IMR-90 (cell line): ENCODE measurements around the gene ZBTB44. TPM values are rescaled to one million over a fixed set of nuclear protein-coding genes. Genes with fewer than 3 reads are reported as not detected.

Experiments
- ATAC-seq: fragments of 200-7000 bp; cut with Tn5 transposase; 2 replicates; pipeline ENCODE4 v1.9.1; 2020; ENCODE audit warnings: low read depth, mild to moderate bottlenecking, moderate library complexity
- BruUV-seq: library from RNA; stranded (reverse); fragments of 400-500 nt; replicated peaks from 2 replicates; lab custom pipeline; 2021; lab: Mats Ljungman, UMichigan
- CTCF ChIA-PET: fragments of 300-600 bp; formaldehyde crosslinking; extraction: SDS; loops from one replicate; lab custom pipeline; 2021; ENCODE audit warnings: antibody characterized with exemption; lab: Yijun Ruan, JAX
- POLR2A ChIA-PET: fragments of 300-600 bp; sonication (Branson Sonifier 250); formaldehyde crosslinking; loops from one replicate; lab custom pipeline; 2022; ENCODE audit warnings: antibody characterized with exemption; ENCODE audit not compliant: unreplicated experiment; lab: Charles Lee
- DNase-seq: peaks from one replicate; pipeline ENCODE4 v3.0.0; 2013
- H2AFZ ChIP-seq: replicated peaks from 2 replicates; pipeline ENCODE3; 2013; ENCODE audit warnings: low read length, mild to moderate bottlenecking; ENCODE audit not compliant: poor library complexity
- H2AK5ac ChIP-seq: 2 replicates; pipeline ENCODE4 v1.6.1; 2013; ENCODE audit warnings: low read depth, low read length, inconsistent platforms
- H2AK9ac ChIP-seq: replicated peaks from 2 replicates; pipeline ENCODE3; 2013; ENCODE audit warnings: mild to moderate bottlenecking, low read depth, low read length, moderate library complexity; ENCODE audit not compliant: poor library complexity
- H2BK120ac ChIP-seq: 2 replicates; pipeline ENCODE4 v1.6.1; 2013; ENCODE audit warnings: low read depth, low read length, inconsistent platforms
- H2BK15ac ChIP-seq: 3 replicates; pipeline ENCODE4 v1.6.1; 2013; ENCODE audit warnings: low read depth, low read length, inconsistent platforms
- H2BK20ac ChIP-seq: 2 replicates; pipeline ENCODE4 v1.6.1; 2013; ENCODE audit warnings: low read depth, mild to moderate bottlenecking, inconsistent platforms, low read length, moderate library complexity
- H2BK5ac ChIP-seq: 2 replicates; pipeline ENCODE4 v1.6.1; 2013; ENCODE audit warnings: mild to moderate bottlenecking, low read depth, low read length, inconsistent platforms; ENCODE audit not compliant: poor library complexity, severe bottlenecking
- H3K14ac ChIP-seq: replicated peaks from 2 replicates; pipeline ENCODE4 v1.6.1; 2013; ENCODE audit warnings: low read depth, low read length, inconsistent platforms
- H3K18ac ChIP-seq: 2 replicates; pipeline ENCODE4 v1.6.1; 2013; ENCODE audit warnings: low read depth, low read length, control low read depth
- H3K23ac ChIP-seq: 2 replicates; pipeline ENCODE4 v1.6.1; 2013; ENCODE audit warnings: low read depth, low read length, inconsistent platforms
- H3K27ac ChIP-seq: 2 replicates; pipeline ENCODE4 v1.5.1; 2013; ENCODE audit warnings: mild to moderate bottlenecking, control low read depth, low read length; ENCODE audit not compliant: insufficient read depth
- H3K27me3 ChIP-seq: 2 replicates; pipeline ENCODE4 v1.6.1; 2013; ENCODE audit warnings: low read length; ENCODE audit not compliant: control insufficient read depth, insufficient read depth
- H3K36me3 ChIP-seq: 2 replicates; pipeline ENCODE4 v1.6.1; 2013; ENCODE audit warnings: low read length, mixed read lengths; ENCODE audit not compliant: control insufficient read depth, insufficient read depth
- H3K4ac ChIP-seq: 2 replicates; pipeline ENCODE4 v1.6.1; 2013; ENCODE audit warnings: low read depth, low read length, inconsistent platforms
- H3K4me1 ChIP-seq: 2 replicates; pipeline ENCODE4 v1.6.1; 2013; ENCODE audit warnings: low read length, mixed read lengths; ENCODE audit not compliant: control insufficient read depth, insufficient read depth
- H3K4me2 ChIP-seq: 2 replicates; pipeline ENCODE4 v1.6.1; 2013; ENCODE audit warnings: low read depth, mild to moderate bottlenecking, control low read depth, low read length, moderate library complexity
- H3K4me3 ChIP-seq: 2 replicates; pipeline ENCODE4 v1.5.1; 2013; ENCODE audit warnings: low read depth, mild to moderate bottlenecking, control low read depth, low read length, moderate library complexity; ENCODE audit not compliant: insufficient read depth
- H3K56ac ChIP-seq: 2 replicates; pipeline ENCODE4 v1.6.1; 2013; ENCODE audit warnings: low read length, inconsistent platforms; ENCODE audit not compliant: insufficient read depth; ENCODE audit errors: extremely low read depth
- H3K79me1 ChIP-seq, 2 experiments: 2 replicates each; pipeline ENCODE4 v1.6.1; 2013; ENCODE audit warnings: low read length in 2 of 2, inconsistent platforms in 1 of 2, low read depth in 1 of 2
- H3K9ac ChIP-seq: 2 replicates; pipeline ENCODE4 v1.6.1; 2013; ENCODE audit warnings: low read depth, low read length, control low read depth
- H3K9me1 ChIP-seq: 2 replicates; pipeline ENCODE4 v1.6.1; 2013; ENCODE audit warnings: low read length, inconsistent platforms; ENCODE audit not compliant: insufficient read depth
- H3K9me3 ChIP-seq: 2 replicates; pipeline ENCODE4 v1.6.1; 2013; ENCODE audit warnings: low read length; ENCODE audit not compliant: control insufficient read depth, insufficient read depth
- H4K20me1 ChIP-seq: 2 replicates; pipeline ENCODE4 v1.6.1; 2013; ENCODE audit warnings: low read length, inconsistent platforms; ENCODE audit not compliant: insufficient read depth
- H4K5ac ChIP-seq: 2 replicates; pipeline ENCODE4 v1.6.1; 2013; ENCODE audit warnings: mild to moderate bottlenecking, low read depth, low read length, control low read depth
- H4K8ac ChIP-seq, 2 experiments: 2 replicates each; pipeline ENCODE4 v1.6.1; 2013; ENCODE audit warnings: low read depth in 2 of 2, low read length in 2 of 2, control low read depth in 1 of 2, inconsistent platforms in 1 of 2
- H4K91ac ChIP-seq: 2 replicates; pipeline ENCODE4 v1.6.1; 2013; ENCODE audit warnings: low read depth, low read length, inconsistent platforms; ENCODE audit not compliant: insufficient read depth
- CEBPB ChIP-seq: IDR thresholded peaks from 2 replicates; pipeline ENCODE4 v1.6.1; 2012; ENCODE audit warnings: low read depth, low read length, improper control_type of control experiment
- CHD1 ChIP-seq: IDR thresholded peaks from 2 replicates; pipeline ENCODE4 v1.6.1; 2012; ENCODE audit warnings: low read depth, low read length, improper control_type of control experiment
- CTCF ChIP-seq: conservative IDR thresholded peaks from 2 replicates; pipeline ENCODE4 v1.5.1; 2012; ENCODE audit warnings: mild to moderate bottlenecking, low read depth, low read length, improper control_type of control experiment
- ELK1 ChIP-seq: fragments of 150-350 bp; IDR thresholded peaks from 2 replicates; pipeline ENCODE4 v1.6.1; 2016; ENCODE audit warnings: low read depth, mild to moderate bottlenecking, low read length, moderate library complexity, borderline replicate concordance
- FOS ChIP-seq: fragments of 150-350 bp; IDR thresholded peaks from 2 replicates; pipeline ENCODE4 v1.6.1; 2016; ENCODE audit warnings: low read depth, low read length
- MAFK ChIP-seq: IDR thresholded peaks from 2 replicates; pipeline ENCODE4 v1.6.1; 2012; ENCODE audit warnings: low read depth, low read length, improper control_type of control experiment
- MAZ ChIP-seq: IDR thresholded peaks from 2 replicates; pipeline ENCODE4 v1.6.1; 2012; ENCODE audit warnings: low read depth, mild to moderate bottlenecking, low read length, improper control_type of control experiment, moderate library complexity, borderline replicate concordance
- MXI1 ChIP-seq: IDR thresholded peaks from 2 replicates; pipeline ENCODE4 v1.6.1; 2012; ENCODE audit warnings: low read depth, mild to moderate bottlenecking, low read length, moderate library complexity, borderline replicate concordance
- NFE2L2 ChIP-seq: fragments of 150-350 bp; IDR thresholded peaks from 2 replicates; pipeline ENCODE4 v1.6.1; 2016; ENCODE audit warnings: low read depth, mild to moderate bottlenecking, low read length
- RAD21 ChIP-seq: IDR thresholded peaks from 2 replicates; pipeline ENCODE4 v1.6.1; 2012; ENCODE audit warnings: low read length, improper control_type of control experiment
- RCOR1 ChIP-seq: IDR thresholded peaks from 2 replicates; pipeline ENCODE4 v1.6.1; 2012; ENCODE audit warnings: mild to moderate bottlenecking, low read length, improper control_type of control experiment; ENCODE audit not compliant: insufficient replicate concordance
- SMC3 ChIP-seq: fragments of 150-350 bp; IDR thresholded peaks from 2 replicates; pipeline ENCODE4 v1.6.1; 2016; ENCODE audit warnings: low read depth, mild to moderate bottlenecking, antibody characterized with exemption, low read length, moderate library complexity
- USF2 ChIP-seq: fragments of 150-350 bp; IDR thresholded peaks from 2 replicates; pipeline ENCODE4 v1.6.1; 2017; ENCODE audit warnings: mild to moderate bottlenecking, antibody characterized with exemption, low read length, low read depth
- WGBS, 2 experiments: methylation state at CpG; one replicate each; pipeline versions ENCODE4 v1.1.5 to v1.1.7; 2013; ENCODE audit warnings: missing lambda C conversion rate in 2 of 2; ENCODE audit not compliant: insufficient read length in 1 of 2; ENCODE audit errors: extremely low coverage in 2 of 2; 5-methylcytosine and 5-hydroxymethylcytosine counted together
- dilution Hi-C: fragments of 300-500 bp; cut with HindIII; formaldehyde crosslinking; loops from one replicate; pipeline ENCODE4 v1.14.3; 2018; ENCODE audit warnings: low sequenced_read_pairs; ENCODE audit not compliant: unreplicated experiment
- in situ Hi-C: fragments of 300-500 bp; cut with MboI; formaldehyde crosslinking; loops from 3 replicates; pipeline ENCODE4 v1.14.3; 2019; ENCODE audit warnings: low sequenced_read_pairs, inconsistent platforms, mixed read lengths
- intact Hi-C: fragments of 100-400 bp; cut with micrococcal nuclease; formaldehyde crosslinking; loops from 2 replicates; pipeline ENCODE4 v1.10.0; 2022
- polyA plus RNA-seq, 3 experiments: library from polyadenylated mRNA; depleted of rRNA; stranded (reverse); fragments of >200 nt; gene quantifications; 2 replicates each; pipeline ENCODE4 v1.2.3, GENCODE V29; 2012; ENCODE audit warnings: low replicate concordance in 1 of 3
- total RNA-seq: library from RNA; depleted of rRNA; stranded (reverse); fragments of >200 nt; gene quantifications from 2 replicates; pipeline ENCODE4 v1.2.3, GENCODE V29; 2012

The ZBTB44 gene
- total and polyA plus RNA-seq, 2 of the 4 experiments (the other 2 are of a cell fraction), result 6.9 to 23.3 TPM

- H3K56ac ChIP-seq, result no peak overlapping the region
- ChIA-PET POLR2A (no interaction called here), CTCF (interaction anchor here (0.6 to 0.7 kb wide), 2 partner anchors 19 to 1985 kb away, joined by 3 to 4 read pairs; no protein-coding TSS in a partner anchor)
- H3K4me2 ChIP-seq, result no peak overlapping the region
- H3K79me1 ChIP-seq, result peaks cover 3 to 4% of the 10 kb centered on the region in 2 experiments; a peak in 2 of 4 replicates
- no peak overlapping the region for H2AK9ac ChIP-seq
- H2BK120ac ChIP-seq, result no peak overlapping the region
- H3K27ac ChIP-seq, result no peak overlapping the region
- H2BK20ac ChIP-seq, result no peak overlapping the region
- no CpG with 5 or more reads among the region's 2 CpGs for WGBS, 2 experiments
- H4K5ac ChIP-seq, result no peak overlapping the region
- H3K9me3 ChIP-seq, result peaks cover 5% of the 10 kb centered on the region
- TF ChIP-seq SMC3, result no peak
- no peak for TF ChIP-seq NFE2L2
- TF ChIP-seq FOS, result no peak
- no peak for TF ChIP-seq RAD21
- TF ChIP-seq RCOR1, result no peak
- no peak for TF ChIP-seq CEBPB
- TF ChIP-seq MAFK, result no peak
- TF ChIP-seq MXI1, result no peak
- TF ChIP-seq CTCF, result no peak
- TF ChIP-seq CHD1, result no peak
- no peak for TF ChIP-seq USF2
- TF ChIP-seq MAZ, result no peak
- TF ChIP-seq ELK1, result no peak
- no peak overlapping the region for H3K18ac ChIP-seq
- no peaks in the 10 kb centered on the region for H4K20me1 ChIP-seq
- H2BK5ac ChIP-seq, result no peak overlapping the region
- DNase-seq (no peak), ATAC-seq (no peak)
- H3K9me1 ChIP-seq, result no peaks in the 10 kb centered on the region
- no peak overlapping the region for H3K9ac ChIP-seq
- H3K27me3 ChIP-seq, result no peaks in the 10 kb centered on the region
- H3K4me1 ChIP-seq, result no peaks in the 10 kb centered on the region
- in situ Hi-C loops, result no loop called here
- H3K36me3 ChIP-seq, result no peaks in the 10 kb centered on the region
- H3K14ac ChIP-seq, result no peak overlapping the region
- H4K91ac ChIP-seq, result no peak overlapping the region
- intact Hi-C loops, result no loop called here
- no peak overlapping the region for H3K4me3 ChIP-seq
- BruUV-seq, result no TSS peak
- H2AFZ ChIP-seq, result no peak overlapping the region
- H2AK5ac ChIP-seq, result no peak overlapping the region
- dilution Hi-C loops, result no loop called here
- no peak overlapping the region for H4K8ac ChIP-seq
- no peak overlapping the region for H3K23ac ChIP-seq
- H3K4ac ChIP-seq, result no peak overlapping the region
- no peak overlapping the region for H2BK15ac ChIP-seq
These were observed 32.6 kb downstream of the ZBTB44 start for GRCh38 chr11:130282111-130282510.
